ENCODE measurements around the gene MEX3A.
"Not testable (repeated sequence)": the region's sequence is repeated elsewhere in the genome, so short reads cannot be mapped to it uniquely, and the experiment has no call there.

The MEX3A gene

GRCh38 chr1:156078728-156079127, 3.5 kb downstream of the MEX3A start:
- no peak for DNase-seq (ENCODE audit: low read depth)

DNA sequence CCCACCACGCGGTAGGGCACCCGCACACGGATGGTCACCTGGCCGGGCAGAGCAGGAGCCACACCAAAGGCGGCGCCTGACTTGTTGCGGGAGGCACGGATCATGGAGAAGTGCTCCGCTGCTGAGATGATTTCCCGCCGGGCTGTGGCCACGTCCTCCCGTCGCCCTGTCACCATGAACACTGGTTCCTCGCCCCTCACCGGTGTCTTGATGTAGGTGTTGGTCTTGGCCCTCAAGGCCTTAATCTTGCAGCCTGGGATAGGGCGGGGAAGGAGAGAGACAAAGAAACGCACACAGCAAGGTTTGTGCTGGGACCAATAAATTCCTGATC, 4.9 kb downstream of the MEX3A start:
- DNase-seq (ENCODE audit: low read depth): no peak

- DNase-seq (ENCODE audit: low read depth): no peak
Observed at GRCh38 chr1:156076609-156077429, 5.4 kb downstream of the MEX3A start.

DNA sequence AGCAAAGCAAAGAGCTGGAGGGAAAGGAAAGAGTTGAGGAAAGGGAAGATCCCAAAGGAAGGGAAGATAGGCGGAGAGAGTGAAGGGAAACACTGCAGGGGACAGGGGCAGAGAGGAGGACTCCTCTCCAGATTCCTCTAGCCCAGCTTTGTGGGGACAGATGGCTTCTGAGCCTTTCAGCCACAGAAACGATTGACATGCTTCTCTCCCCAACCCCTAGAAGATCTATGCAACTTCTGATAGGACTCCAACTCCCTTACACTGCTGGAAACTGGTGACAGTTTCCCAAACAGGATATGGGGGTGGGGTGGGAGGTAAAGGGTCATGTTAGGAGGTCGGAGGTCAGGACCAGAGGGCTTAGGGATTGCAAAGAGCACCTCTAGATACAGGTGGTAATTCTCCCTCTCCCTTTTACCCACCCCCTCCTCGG, 6.5 kb downstream of the MEX3A start:
- DNase-seq (ENCODE audit: low read depth): no peak

- no peak for DNase-seq (ENCODE audit: low read depth)
Observed at GRCh38 chr1:156075162-156075561, 7.1 kb downstream of the MEX3A start.

DNA sequence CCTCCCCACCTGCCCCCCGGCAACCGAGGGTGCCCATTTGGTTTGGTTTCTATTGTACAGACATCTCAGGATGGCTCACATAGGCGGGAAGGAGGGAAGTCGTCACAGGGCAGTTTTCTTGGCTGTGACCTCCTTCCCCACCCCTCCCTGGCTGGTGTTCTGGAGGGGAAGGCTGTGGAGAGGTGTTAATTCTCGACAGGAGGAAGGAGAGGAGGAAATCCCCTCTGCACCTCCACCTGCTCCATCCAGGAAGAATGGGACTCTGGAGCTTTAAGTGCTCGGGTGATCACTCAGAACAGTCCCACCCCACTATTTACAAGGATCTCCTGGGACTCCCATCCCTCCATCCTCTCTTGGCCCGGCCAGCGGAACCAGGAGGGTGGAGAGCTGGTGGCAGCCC, 7.6 kb downstream of the MEX3A start:
- no peak for DNase-seq (ENCODE audit: low read depth)

GRCh38 chr1:156073740-156074139, 8.5 kb downstream of the MEX3A start:
- DNase-seq (ENCODE audit: low read depth): no peak

GRCh38 chr1:156073110-156073687, 9.1 kb downstream of the MEX3A start:
- DNase-seq (ENCODE audit: low read depth): no peak

DNA sequence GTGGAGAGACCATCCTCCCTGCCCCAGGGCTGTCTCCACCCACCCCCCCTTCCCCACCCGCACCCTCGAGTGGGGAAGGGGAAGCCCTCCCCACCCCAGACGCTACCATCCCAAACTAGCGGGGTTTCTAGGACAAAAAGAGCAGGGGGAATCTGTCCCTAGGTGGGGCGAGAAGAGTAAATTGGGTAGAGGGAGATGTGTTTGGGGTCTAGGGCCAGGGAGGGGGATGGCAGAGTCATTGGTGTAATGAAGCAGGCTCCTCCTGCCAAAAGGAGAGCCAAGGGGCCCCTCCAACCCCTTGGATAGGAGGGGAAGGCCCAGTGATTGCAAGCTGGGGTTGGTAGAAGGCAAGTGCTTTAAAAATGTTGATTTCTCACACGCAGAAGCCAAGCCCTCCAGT, 10.0 kb downstream of the MEX3A start:
- no peak for DNase-seq (ENCODE audit: low read depth)

DNA sequence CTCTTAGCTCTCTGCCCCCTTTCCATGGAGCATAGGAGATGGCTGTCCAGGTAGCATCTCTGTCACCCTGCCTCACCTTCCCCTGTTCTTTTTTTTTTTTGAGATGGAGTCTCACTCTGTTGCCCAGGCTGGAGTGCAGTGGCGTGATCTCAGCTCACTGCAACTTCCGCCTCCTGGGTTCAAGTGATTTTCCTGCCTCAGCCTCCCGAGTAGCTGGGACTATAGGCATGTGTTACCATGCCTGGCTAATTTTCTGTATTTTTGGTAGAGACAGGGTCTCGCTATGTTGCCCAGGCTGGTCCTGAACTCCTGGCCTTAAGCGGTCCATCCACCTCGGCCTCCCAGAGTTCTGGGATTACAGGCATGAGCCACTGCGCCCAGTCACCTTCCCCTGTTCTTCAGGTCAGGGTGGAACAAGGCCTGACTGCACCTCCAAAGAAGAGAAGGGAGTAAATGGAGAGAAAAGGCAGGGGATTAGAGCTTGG, 10.9 kb downstream of the MEX3A start:
- not testable (repeated sequence) for DNase-seq (ENCODE audit: low read depth)

DNA sequence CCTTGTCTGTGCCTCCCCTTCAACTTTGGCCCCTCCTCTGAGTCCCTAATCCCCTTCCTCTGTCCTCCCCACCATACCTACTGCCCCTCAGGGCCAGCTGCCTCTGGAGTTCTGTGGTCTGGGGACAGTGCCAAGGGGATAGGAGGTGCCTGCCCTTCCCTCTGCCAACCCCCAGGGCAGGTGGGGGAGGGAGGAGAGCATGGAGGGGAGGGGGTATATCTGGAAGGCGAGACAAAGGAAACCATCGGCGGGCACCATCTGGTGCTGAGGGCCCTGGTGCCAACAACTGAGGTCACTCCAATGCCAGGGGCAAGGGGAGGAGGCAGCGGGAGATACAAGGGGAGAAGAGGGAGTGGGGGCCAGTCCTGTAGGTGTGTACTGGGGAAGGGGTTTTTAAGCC, 11.7 kb downstream of the MEX3A start:
- DNase-seq (ENCODE audit: low read depth): no peak

GRCh38 chr1:156069490-156070455, 12.5 kb downstream of the MEX3A start:
- DNase-seq (ENCODE audit: low read depth): no peak

DNA sequence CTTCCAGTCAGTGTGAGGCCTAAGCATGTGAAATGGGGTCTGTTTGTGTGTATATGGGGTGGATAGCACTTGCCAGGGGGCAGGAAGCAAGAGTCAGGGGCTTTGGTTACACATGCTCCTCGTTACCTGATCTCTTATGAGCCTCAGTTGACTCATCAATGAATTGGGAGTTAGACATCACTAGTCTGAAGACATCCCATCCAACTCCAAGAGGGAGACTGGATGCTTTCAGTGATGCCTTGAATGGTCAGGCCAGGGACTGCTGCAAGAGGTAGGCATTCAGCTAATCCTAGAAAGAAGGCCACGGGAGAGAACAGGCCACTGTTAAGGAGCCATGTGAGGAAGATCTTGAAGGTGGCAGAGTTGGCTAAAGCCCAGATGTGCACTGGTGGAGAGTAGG, 15.0 kb downstream of the MEX3A start:
- no peak for DNase-seq (ENCODE audit: low read depth)

GRCh38 chr1:156065871-156066270, 16.4 kb downstream of the MEX3A start:
- DNase-seq (ENCODE audit: low read depth): no peak

DNA sequence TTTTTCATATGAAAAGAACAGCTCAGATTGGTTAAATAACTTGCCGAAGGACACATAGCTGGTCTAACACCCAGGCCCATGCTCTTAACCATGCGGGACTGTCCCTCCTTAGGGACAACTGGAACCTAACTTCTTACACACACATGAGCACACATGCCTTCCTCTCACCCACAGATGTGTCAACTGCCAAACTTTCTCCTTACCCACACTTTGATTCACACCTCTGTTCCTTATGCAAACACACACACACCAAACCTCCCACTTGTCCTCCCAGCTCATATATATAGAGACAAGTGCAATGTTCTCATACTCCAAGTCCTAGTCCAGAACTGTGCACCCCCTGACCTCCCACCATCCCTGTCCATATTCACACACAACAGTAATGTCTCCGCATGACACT, 17.1 kb downstream of the MEX3A start:
- DNase-seq (ENCODE audit: low read depth): no peak

DNA sequence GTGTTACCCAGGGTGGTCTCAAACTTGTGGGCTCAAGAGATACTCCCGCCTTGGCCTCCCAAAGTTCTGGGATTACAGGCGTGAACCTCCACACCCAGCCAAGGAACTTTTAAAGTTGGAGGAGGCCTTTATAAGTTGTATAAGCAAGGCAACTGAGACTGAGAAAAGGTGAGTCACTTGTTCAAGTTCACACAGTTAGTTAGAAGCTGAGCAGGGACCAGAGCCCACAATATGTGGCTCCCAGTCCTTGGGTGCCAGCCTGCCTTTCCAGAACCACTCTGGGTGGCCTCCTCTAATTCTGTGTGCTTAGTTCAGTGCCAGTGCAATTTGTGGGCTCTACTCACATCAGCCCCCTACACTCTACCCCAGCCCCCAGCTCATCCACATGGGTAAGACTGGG, 17.6 kb downstream of the MEX3A start:
- no peak for DNase-seq (ENCODE audit: low read depth)

DNA sequence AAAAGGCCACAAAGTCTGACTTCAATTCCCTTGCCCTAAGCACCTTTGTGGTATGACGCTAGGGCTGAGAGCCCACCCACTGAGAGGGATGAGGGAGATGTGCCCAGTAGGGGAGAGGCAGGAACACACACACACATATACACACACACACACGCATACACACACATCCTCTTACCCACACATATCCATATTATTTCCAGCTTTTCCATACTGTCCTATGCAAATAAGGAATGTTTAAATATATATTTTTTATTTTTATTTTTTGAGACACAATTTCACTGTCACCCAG, 18.3 kb downstream of the MEX3A start:
- no peak for DNase-seq (ENCODE audit: low read depth)

DNA sequence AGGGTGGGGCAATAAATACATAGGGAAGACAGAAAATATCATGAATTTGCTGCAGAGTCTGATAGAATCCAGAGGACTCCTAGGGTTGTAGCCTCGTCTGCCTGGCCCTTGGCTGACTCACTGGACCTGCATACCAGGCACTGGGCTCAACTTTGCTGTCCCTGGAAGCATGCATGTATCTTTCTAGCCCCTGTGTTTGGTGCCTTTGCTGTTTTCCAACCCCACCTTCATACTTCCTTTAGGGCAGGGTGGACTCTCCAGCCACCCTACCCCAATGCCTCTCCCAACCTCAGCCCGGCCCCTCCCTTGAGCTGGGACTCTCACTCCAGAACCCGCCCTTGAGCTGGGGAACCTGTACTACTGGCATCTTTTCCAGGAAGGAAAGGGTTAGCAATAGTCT, 20.1 kb downstream of the MEX3A start:
- DNase-seq (ENCODE audit: low read depth): no peak

DNA sequence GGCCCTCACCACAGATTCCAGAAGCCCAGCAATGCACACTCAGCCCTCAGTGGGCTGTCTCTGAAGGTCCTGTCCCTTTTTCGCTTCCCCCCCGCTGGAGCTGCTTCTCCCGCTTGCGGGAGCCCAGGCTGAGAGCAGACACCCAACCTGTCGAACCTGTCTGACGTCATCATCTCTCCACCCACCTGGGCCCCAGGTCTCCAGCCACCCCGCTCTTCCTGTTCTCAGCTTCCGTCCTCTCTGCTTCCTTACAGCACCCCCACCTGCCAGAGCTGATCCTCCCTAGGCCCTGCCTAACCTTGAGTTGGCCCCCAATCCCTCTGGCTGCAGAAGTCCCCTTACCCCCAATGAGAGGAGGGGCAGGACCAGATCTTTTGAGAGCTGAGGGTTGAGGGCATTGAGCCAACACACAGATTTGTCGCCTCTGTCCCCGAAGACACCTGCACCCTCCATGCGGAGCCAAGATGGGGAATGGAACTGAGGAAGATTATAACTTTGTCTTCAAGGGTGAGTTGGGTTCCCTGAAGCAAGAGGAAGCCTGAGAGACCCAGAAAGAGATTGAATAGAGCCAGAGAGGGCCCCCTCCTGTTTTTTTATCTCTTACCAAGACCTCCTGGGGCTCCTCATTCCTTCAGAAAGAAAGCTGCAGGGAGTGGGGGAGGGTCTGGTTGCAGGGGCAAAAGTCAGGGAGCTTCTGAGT, 21.2 kb downstream of the MEX3A start, which contains the start of gene RAB25:
Gene RAB25 (plus strand): TSS at position 224 of the 700 bp plus-strand sequence. CDS start 241 bp downstream, at position 465.
- no peak for DNase-seq (ENCODE audit: low read depth)

GRCh38 chr1:156056326-156056849, 25.9 kb downstream of the MEX3A start:
- no peak for DNase-seq (ENCODE audit: low read depth)

- DNase-seq (ENCODE audit: low read depth): no peak
Observed at GRCh38 chr1:156055281-156056048, 26.8 kb downstream of the MEX3A start.
